ENCODE measurements around the gene BCL2L15.

Gene BCL2L15

DNA sequence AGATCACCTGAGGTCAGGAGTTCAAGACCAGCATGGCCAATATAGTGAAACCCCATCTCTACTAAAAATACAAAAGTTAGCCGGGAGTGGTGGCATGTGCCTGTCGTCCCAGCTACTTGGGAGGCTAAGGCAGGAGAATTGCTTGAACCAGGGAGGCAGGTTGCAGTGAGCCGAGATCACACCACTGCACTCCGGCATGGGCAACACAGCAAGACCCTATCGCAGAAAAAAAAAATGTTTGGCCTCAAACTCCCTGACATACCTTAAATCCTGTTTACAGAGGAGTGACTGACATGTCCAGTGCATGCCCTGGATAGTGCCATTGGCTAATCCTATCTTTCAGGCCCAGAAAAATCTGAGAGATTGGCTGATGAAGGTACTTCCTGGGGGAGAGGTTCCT lies 29.6 kb upstream of the BCL2L15 start:
- TF ChIP-seq, protein P1, sequence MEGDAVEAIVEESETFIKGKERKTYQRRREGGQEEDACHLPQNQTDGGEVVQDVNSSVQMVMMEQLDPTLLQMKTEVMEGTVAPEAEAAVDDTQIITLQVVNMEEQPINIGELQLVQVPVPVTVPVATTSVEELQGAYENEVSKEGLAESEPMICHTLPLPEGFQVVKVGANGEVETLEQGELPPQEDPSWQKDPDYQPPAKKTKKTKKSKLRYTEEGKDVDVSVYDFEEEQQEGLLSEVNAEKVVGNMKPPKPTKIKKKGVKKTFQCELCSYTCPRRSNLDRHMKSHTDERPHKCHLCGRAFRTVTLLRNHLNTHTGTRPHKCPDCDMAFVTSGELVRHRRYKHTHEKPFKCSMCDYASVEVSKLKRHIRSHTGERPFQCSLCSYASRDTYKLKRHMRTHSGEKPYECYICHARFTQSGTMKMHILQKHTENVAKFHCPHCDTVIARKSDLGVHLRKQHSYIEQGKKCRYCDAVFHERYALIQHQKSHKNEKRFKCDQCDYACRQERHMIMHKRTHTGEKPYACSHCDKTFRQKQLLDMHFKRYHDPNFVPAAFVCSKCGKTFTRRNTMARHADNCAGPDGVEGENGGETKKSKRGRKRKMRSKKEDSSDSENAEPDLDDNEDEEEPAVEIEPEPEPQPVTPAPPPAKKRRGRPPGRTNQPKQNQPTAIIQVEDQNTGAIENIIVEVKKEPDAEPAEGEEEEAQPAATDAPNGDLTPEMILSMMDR (IDR thresholded peaks at IDR 0.05; ENCODE audit: low read depth, low read length, poor library complexity, severe bottlenecking) = no peak
- no peak for TF ChIP-seq EZH2phosphoT487 (IDR thresholded peaks at IDR 0.05; ENCODE audit: borderline replicate concordance, low read length)
- no peaks in the 10 kb centered on the region for H4K20me1 ChIP-seq (ENCODE audit: control insufficient read depth, insufficient read depth, low read depth, low read length)

DNA sequence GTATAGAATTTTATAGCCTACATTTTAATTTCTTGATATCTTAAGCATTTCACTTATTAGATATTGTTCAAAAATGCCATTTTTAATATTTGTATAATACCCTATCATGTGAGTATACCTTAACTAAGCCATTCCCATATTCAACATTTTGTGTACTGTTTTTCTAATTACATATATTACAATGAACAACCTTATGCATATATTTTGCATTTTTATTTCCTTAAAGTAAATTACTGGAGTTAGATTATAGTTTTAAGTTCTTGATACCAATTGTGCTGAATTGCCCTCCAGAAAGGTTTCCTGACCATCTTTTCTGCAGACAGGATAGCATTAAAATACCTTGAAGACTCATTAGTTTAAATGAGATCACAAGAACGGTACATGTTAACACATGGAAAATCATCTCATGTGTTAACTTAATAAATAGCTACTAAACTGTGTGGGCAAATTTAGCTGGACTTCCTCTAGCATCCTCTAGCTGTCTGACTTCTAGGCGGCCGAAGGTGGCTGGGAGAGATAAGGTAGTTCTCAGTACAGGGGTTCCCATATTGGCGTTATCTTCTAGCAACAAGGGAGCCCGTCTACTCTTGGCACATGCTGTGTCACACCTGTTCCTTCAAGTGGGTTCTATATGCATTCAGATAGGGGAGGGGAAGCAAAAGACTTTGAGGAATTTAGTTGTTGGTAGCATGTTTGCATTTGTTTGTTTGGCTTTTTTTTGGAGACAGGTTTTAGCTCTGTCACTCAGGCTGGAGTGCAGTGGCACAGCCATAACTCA lies 26.7 kb upstream of the BCL2L15 start:
- no peaks in the 10 kb centered on the region for H3K27me3 ChIP-seq (ENCODE audit: control insufficient read depth, low read length)
- peaks cover 14% of the 10 kb centered on the region for H3K79me2 ChIP-seq (ENCODE audit: control insufficient read depth, low read length)
- peaks cover 8% of the 10 kb centered on the region for H3K4me1 ChIP-seq (ENCODE audit: control insufficient read depth, low read length)
- H3K4me2 ChIP-seq (ENCODE audit: low read length) = no peak overlapping the region
- no peaks in the 10 kb centered on the region for H3K9me2 ChIP-seq (replicated peaks; ENCODE audit: control insufficient read depth, low read length)
- H3K4me3 ChIP-seq (ENCODE audit: low read length) = no peak overlapping the region
- no peaks in the 10 kb centered on the region for H4K20me1 ChIP-seq (ENCODE audit: control insufficient read depth, insufficient read depth, low read depth, low read length)
- H3F3A ChIP-seq (ENCODE audit: control insufficient read depth, insufficient read depth) = peaks cover 3% of the 10 kb centered on the region; the same call in 1 of the 2 replicates
- no peak overlapping the region for H3K27ac ChIP-seq (ENCODE audit: low read depth, low read length)
- H3K9me3 ChIP-seq (ENCODE audit: control insufficient read depth, insufficient read depth, low read length) = no peaks in the 10 kb centered on the region
- peaks cover 56% of the 10 kb centered on the region for H3K36me3 ChIP-seq (ENCODE audit: control insufficient read depth, low read length)
- no peak for TF ChIP-seq EZH2phosphoT487 (IDR thresholded peaks at IDR 0.05; ENCODE audit: borderline replicate concordance, low read length)
- TF ChIP-seq, protein P1 (IDR thresholded peaks at IDR 0.05; ENCODE audit: low read depth, low read length, poor library complexity, severe bottlenecking) = no peak

More for the DNA sequence above, 29.6 kb upstream of the BCL2L15 start:
- Histone ChIP-seq H3K9me3 (ENCODE audit: control insufficient read depth, insufficient read depth, low read length) (no peaks in the 10 kb centered on the region), H3K27ac (ENCODE audit: low read depth, low read length) (no peak overlapping the region), H3F3A (ENCODE audit: control insufficient read depth, insufficient read depth) (peaks cover 3% of the 10 kb centered on the region; the same call in 1 of the 2 replicates), H3K79me2 (ENCODE audit: control insufficient read depth, low read length) (peaks cover 14% of the 10 kb centered on the region), H3K27me3 (ENCODE audit: control insufficient read depth, low read length) (no peaks in the 10 kb centered on the region), H3K4me1 (ENCODE audit: control insufficient read depth, low read length) (peaks cover 8% of the 10 kb centered on the region), H3K9me2 (replicated peaks; ENCODE audit: control insufficient read depth, low read length) (no peaks in the 10 kb centered on the region), H3K4me3 (ENCODE audit: low read length) (no peak overlapping the region), H3K4me2 (ENCODE audit: low read length) (no peak overlapping the region), H3K36me3 (ENCODE audit: control insufficient read depth, low read length) (peaks cover 30% of the 10 kb centered on the region)

DNA sequence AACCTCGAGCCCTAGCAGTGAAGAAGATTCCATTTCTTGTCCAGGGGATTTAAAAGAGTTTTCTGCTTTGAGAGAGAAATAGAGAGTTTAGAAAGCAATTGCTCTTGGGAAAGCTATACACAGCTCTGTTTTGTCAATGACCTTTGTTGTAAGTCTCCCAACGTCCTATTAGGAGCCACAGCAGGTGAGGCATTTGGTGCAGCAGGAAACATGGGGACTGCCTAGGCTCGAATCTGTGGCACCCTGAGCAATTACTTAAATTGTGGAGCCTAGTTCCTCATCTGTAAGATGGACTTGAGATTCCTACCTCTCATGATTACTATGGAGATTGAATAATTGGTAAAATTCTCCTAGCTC lies 25.9 kb upstream of the BCL2L15 start:
- Histone ChIP-seq H3K4me3 (ENCODE audit: low read length) (no peak overlapping the region), H3K27me3 (ENCODE audit: control insufficient read depth, low read length) (no peaks in the 10 kb centered on the region), H3K36me3 (ENCODE audit: control insufficient read depth, low read length) (peaks cover 64% of the 10 kb centered on the region), H3K27ac (ENCODE audit: low read depth, low read length) (no peak overlapping the region), H3K79me2 (ENCODE audit: control insufficient read depth, low read length) (peaks cover 14% of the 10 kb centered on the region), H3K9me3 (ENCODE audit: control insufficient read depth, insufficient read depth, low read length) (no peaks in the 10 kb centered on the region), H3F3A (ENCODE audit: control insufficient read depth, insufficient read depth) (peaks cover 1% of the 10 kb centered on the region; the same call in 1 of the 2 replicates), H4K20me1 (ENCODE audit: control insufficient read depth, insufficient read depth, low read depth, low read length) (no peaks in the 10 kb centered on the region), H3K9me2 (replicated peaks; ENCODE audit: control insufficient read depth, low read length) (no peaks in the 10 kb centered on the region), H3K4me2 (ENCODE audit: low read length) (no peak overlapping the region), H3K4me1 (ENCODE audit: control insufficient read depth, low read length) (peaks cover under 1% of the 10 kb centered on the region)
- TF ChIP-seq, protein P1 (IDR thresholded peaks at IDR 0.05; ENCODE audit: low read depth, low read length, poor library complexity, severe bottlenecking) = no peak
- no peak for TF ChIP-seq EZH2phosphoT487 (IDR thresholded peaks at IDR 0.05; ENCODE audit: borderline replicate concordance, low read length)
